Measurements from ENCODE around the gene SRP68. TPM values are rescaled to one million over a fixed set of nuclear protein-coding genes. Genes with fewer than 3 reads are reported as not detected.

The SRP68 gene
- total RNA-seq, 1 donor from 2014 or later, result 31.7 TPM

DNA sequence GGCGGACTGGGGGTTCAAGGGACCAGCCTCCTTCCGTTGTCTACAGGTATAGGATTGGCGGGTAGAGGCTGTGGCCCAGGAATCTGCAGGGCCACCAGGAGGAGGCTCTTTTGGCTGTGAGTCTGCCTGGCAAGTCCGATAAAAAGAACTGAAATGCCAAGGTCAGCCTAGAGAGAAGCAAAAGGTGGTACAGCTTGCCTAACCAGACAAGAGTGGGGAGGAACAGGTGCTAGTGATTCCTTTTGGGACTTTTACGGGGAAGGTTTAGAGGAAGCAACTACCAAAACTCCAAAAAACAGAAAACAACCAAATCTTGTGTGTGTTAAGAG, 39.6 kb downstream of the SRP68 start:
- Histone ChIP-seq H3K9me3 (ENCODE audit: low read depth) (no peaks in the 10 kb centered on the region), H3K9ac (no peak overlapping the region), H3F3A (ENCODE audit: low read depth) (peaks cover 35% of the 10 kb centered on the region), H2AFZ (replicated peaks) (no peak overlapping the region), H3K36me3 (no peaks in the 10 kb centered on the region), H3K27ac (no peak overlapping the region), H3K79me2 (ENCODE audit: low read depth) (no peaks in the 10 kb centered on the region), H3K4me2 (no peak overlapping the region), H3K4me3 (no peak overlapping the region), H4K20me1 (ENCODE audit: low read depth) (peaks cover 5% of the 10 kb centered on the region), H3K4me1 (peaks cover 20% of the 10 kb centered on the region), H3K27me3 (no peaks in the 10 kb centered on the region)
- Mint-ChIP-seq H3K27me3 (ENCODE audit: insufficient read depth, low read depth) (peaks cover 6% of the 10 kb centered on the region), H3K27ac (no peak overlapping the region), H3K36me3 (peaks cover 1% of the 10 kb centered on the region), H3K4me3 (no peak overlapping the region), H3K4me1 (peaks cover 16% of the 10 kb centered on the region), H3K9me3 (peaks cover 2% of the 10 kb centered on the region)
- no peak for DNase-seq (ENCODE audit: low spot score)
- TF ChIP-seq EZH2phosphoT487 (IDR thresholded peaks at IDR 0.05) (no peak), EZH2 (IDR thresholded peaks at IDR 0.05) (no peak)
- TF ChIP-seq, protein P1, sequence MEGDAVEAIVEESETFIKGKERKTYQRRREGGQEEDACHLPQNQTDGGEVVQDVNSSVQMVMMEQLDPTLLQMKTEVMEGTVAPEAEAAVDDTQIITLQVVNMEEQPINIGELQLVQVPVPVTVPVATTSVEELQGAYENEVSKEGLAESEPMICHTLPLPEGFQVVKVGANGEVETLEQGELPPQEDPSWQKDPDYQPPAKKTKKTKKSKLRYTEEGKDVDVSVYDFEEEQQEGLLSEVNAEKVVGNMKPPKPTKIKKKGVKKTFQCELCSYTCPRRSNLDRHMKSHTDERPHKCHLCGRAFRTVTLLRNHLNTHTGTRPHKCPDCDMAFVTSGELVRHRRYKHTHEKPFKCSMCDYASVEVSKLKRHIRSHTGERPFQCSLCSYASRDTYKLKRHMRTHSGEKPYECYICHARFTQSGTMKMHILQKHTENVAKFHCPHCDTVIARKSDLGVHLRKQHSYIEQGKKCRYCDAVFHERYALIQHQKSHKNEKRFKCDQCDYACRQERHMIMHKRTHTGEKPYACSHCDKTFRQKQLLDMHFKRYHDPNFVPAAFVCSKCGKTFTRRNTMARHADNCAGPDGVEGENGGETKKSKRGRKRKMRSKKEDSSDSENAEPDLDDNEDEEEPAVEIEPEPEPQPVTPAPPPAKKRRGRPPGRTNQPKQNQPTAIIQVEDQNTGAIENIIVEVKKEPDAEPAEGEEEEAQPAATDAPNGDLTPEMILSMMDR (IDR thresholded peaks at IDR 0.05), result no peak

DNA sequence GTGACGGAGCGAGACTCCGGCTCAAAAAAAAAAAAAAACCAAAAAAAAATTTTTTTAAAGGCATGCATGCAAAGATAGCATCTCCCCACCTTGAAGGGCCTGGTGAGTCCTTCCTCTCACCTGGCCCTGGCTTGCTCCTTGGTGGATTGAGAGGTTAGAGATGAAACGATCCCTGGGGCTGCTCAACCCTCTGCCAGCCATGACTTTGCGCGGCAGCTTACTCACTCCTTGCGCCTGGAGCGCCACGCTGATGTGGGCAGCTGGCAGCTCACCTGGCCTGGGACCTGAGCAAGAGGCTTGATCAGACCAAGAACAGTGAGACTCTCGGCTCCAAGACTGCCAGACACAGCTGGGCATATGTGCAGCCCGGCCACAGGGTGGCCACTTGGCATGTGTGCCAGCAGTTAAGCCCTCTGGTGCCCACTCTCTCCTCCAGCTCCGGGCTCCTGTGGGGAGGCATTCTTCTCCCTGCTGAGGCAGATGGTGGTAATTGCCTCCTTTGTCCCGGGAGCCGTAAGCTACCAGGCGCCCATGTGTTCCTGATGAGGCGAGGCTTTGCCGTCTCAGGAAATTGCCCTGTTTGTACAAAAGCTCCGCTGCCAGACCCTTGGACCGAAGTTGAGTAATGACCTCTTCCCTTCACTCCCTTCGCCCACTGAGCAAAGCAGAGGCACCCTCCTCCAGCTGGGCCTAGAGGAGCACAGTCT, 40.1 kb downstream of the SRP68 start:
- peaks cover 1% of the 10 kb centered on the region for H3K36me3 Mint-ChIP-seq
- no peaks in the 10 kb centered on the region for H3K27me3 ChIP-seq
- peaks cover 6% of the 10 kb centered on the region for H3K27me3 Mint-ChIP-seq (ENCODE audit: insufficient read depth, low read depth)
- no peaks in the 10 kb centered on the region for H3K79me2 ChIP-seq (ENCODE audit: low read depth)
- no peak overlapping the region for H3K4me2 ChIP-seq
- no peak overlapping the region for H3K9ac ChIP-seq
- TF ChIP-seq, protein P1 (IDR thresholded peaks at IDR 0.05), result no peak
- TF ChIP-seq EZH2 (IDR thresholded peaks at IDR 0.05) (no peak), EZH2phosphoT487 (IDR thresholded peaks at IDR 0.05) (no peak)
- H3K9me3 ChIP-seq (ENCODE audit: low read depth), result no peaks in the 10 kb centered on the region
- H3K36me3 ChIP-seq, result no peaks in the 10 kb centered on the region
- no peak overlapping the region for H3K27ac Mint-ChIP-seq
- H3K9me3 Mint-ChIP-seq, result peaks cover 2% of the 10 kb centered on the region
- peaks cover 5% of the 10 kb centered on the region for H4K20me1 ChIP-seq (ENCODE audit: low read depth)
- DNase-seq (ENCODE audit: low spot score), result no peak
- H3K27ac ChIP-seq, result no peak overlapping the region
- H3K4me3 Mint-ChIP-seq, result no peak overlapping the region
- peaks cover 30% of the 10 kb centered on the region for H3F3A ChIP-seq (ENCODE audit: low read depth)
- H2AFZ ChIP-seq (replicated peaks), result no peak overlapping the region
- peaks cover 16% of the 10 kb centered on the region for H3K4me1 Mint-ChIP-seq
- peaks cover 15% of the 10 kb centered on the region for H3K4me1 ChIP-seq
- no peak overlapping the region for H3K4me3 ChIP-seq

DNA sequence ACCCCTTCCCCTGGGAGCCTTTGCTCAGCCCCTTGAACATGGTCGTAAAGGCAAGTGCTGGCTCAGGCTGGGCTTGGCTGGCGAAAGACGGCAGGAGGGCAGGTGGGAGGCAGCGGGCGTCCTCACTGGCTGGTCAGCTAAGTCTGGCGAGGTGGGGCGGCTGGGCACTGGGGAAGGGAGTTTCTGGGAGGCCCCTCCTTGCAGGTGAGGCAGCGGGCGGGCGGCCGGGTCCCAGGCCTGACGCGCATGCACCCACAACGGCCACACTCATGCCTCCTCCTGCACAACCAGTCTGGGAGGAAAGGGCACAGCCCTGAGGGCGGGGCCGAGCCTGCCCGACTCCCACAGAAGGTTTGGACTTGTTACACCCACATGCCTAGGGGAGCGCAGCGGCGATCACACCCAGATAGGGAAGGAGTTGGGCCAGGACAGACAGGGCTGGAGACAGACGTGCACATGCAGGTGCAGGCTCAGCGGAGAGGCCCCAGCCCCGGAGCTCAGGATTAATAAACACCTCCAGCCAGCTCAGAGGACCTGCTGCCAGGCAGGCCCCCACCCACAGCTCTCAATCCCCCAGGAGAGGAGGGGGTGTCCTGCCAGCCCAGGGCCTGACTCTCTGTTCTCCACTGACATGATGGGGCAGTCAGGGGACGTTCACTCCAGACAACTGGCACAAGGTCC, 45.0 kb downstream of the SRP68 start, which contains the start of gene EVPL:
EVPL (minus strand) TSS at position 148 of the 681 bp plus-strand sequence; CDS start at position 40, 108 bp downstream.
- Histone ChIP-seq H4K20me1 (ENCODE audit: low read depth) (peaks cover 5% of the 10 kb centered on the region), H3K27me3 (no peaks in the 10 kb centered on the region), H3K4me2 (no peak within 1 kb of the TSS), H3K4me1 (peaks cover 5% of the 10 kb centered on the region), H3K36me3 (no peaks in the 10 kb centered on the region), H3F3A (ENCODE audit: low read depth) (peaks cover 21% of the 10 kb centered on the region), H3K9me3 (ENCODE audit: low read depth) (no peaks in the 10 kb centered on the region), H3K27ac (no peak within 1 kb of the TSS), H2AFZ (replicated peaks) (no peak within 1 kb of the TSS), H3K9ac (no peak within 1 kb of the TSS), H3K4me3 (no peak within 1 kb of the TSS), H3K79me2 (ENCODE audit: low read depth) (no peaks in the 10 kb centered on the region)
- peaks cover 14% of the 10 kb centered on the region for H3K4me1 Mint-ChIP-seq
- H3K4me3 Mint-ChIP-seq, result no peak within 1 kb of the TSS
- TF ChIP-seq, protein P1 (IDR thresholded peaks at IDR 0.05), result no peak
- H3K27me3 Mint-ChIP-seq (ENCODE audit: insufficient read depth, low read depth), result peaks cover 3% of the 10 kb centered on the region
- DNase-seq (ENCODE audit: low spot score), result no peak
- H3K9me3 Mint-ChIP-seq, result no peaks in the 10 kb centered on the region
- H3K27ac Mint-ChIP-seq, result no peak within 1 kb of the TSS
- H3K36me3 Mint-ChIP-seq, result no peaks in the 10 kb centered on the region

Measured in neural progenitor cell (in vitro differentiated cells).